ENCODE measurements around the gene PHACTR1. TPM values are rescaled to one million over a fixed set of nuclear protein-coding genes. Genes with fewer than 3 reads are reported as not detected.

PHACTR1 gene
- total RNA-seq, 1 donor from 2014 or later: 2.2 TPM

- no peak overlapping the region for H3K4me3 ChIP-seq (ENCODE audit: low read depth, low read length)
- peaks cover 6% of the 10 kb centered on the region for H3K36me3 ChIP-seq (ENCODE audit: control insufficient read depth, insufficient read depth, low read length)
- no peaks in the 10 kb centered on the region for H3K27me3 ChIP-seq (ENCODE audit: control insufficient read depth, insufficient read depth, low read length)
- DNase-seq (ENCODE audit: low read depth): no peak
- TF ChIP-seq CTCF (IDR thresholded peaks at IDR 0.05; ENCODE audit: insufficient read depth, low read length, poor library complexity, severe bottlenecking): no peak
Measured at GRCh38 chr6:13298446-13298845, 581.9 kb downstream of the PHACTR1 start.

GRCh38 chr6:13299403-13299821 is 582.8 kb downstream of the PHACTR1 start:
- Histone ChIP-seq H3K27me3 (ENCODE audit: control insufficient read depth, insufficient read depth, low read length) (no peaks in the 10 kb centered on the region), H3K4me3 (ENCODE audit: low read depth, low read length) (no peak overlapping the region), H3K36me3 (ENCODE audit: control insufficient read depth, insufficient read depth, low read length) (peaks cover 5% of the 10 kb centered on the region)
- DNase-seq (ENCODE audit: low read depth): no peak
- no peak for TF ChIP-seq CTCF (IDR thresholded peaks at IDR 0.05; ENCODE audit: insufficient read depth, low read length, poor library complexity, severe bottlenecking)

- no peak for TF ChIP-seq CTCF (IDR thresholded peaks at IDR 0.05; ENCODE audit: insufficient read depth, low read length, poor library complexity, severe bottlenecking)
- DNase-seq (ENCODE audit: low read depth): no peak
- H3K4me3 ChIP-seq (ENCODE audit: low read depth, low read length): no peak overlapping the region
- no peaks in the 10 kb centered on the region for H3K27me3 ChIP-seq (ENCODE audit: control insufficient read depth, insufficient read depth, low read length)
- H3K36me3 ChIP-seq (ENCODE audit: control insufficient read depth, insufficient read depth, low read length): peaks cover 5% of the 10 kb centered on the region
Measured at GRCh38 chr6:13299918-13300317, 583.4 kb downstream of the PHACTR1 start.

- peaks cover 5% of the 10 kb centered on the region for H3K36me3 ChIP-seq (ENCODE audit: control insufficient read depth, insufficient read depth, low read length)
- TF ChIP-seq CTCF (IDR thresholded peaks at IDR 0.05; ENCODE audit: insufficient read depth, low read length, poor library complexity, severe bottlenecking): no peak
- H3K4me3 ChIP-seq (ENCODE audit: low read depth, low read length): no peak overlapping the region
- DNase-seq (ENCODE audit: low read depth): no peak
- H3K27me3 ChIP-seq (ENCODE audit: control insufficient read depth, insufficient read depth, low read length): no peaks in the 10 kb centered on the region
Measured at GRCh38 chr6:13300643-13301590, 584.4 kb downstream of the PHACTR1 start.

GRCh38 chr6:13302291-13302690 is 585.7 kb downstream of the PHACTR1 start:
- no peak for TF ChIP-seq CTCF (IDR thresholded peaks at IDR 0.05; ENCODE audit: insufficient read depth, low read length, poor library complexity, severe bottlenecking)
- Histone ChIP-seq H3K4me3 (ENCODE audit: low read depth, low read length) (no peak overlapping the region), H3K27me3 (ENCODE audit: control insufficient read depth, insufficient read depth, low read length) (no peaks in the 10 kb centered on the region), H3K36me3 (ENCODE audit: control insufficient read depth, insufficient read depth, low read length) (peaks cover 5% of the 10 kb centered on the region)
- DNase-seq (ENCODE audit: low read depth): no peak
